Stimulated activated naive CD4-positive, alpha-beta T cell treated with Interleukin-2 at 50 U/mL for 16 hours (primary cell): ENCODE results near the gene SEMA5B.

Experiments used
- DNase-seq: peaks from one replicate; lab custom pipeline; 2025; lab: John Stamatoyannopoulos, UW

Gene SEMA5B

GRCh38 chr3:122973893-122974615 lies 53.5 kb downstream of the SEMA5B start:
- no peak for DNase-seq

- DNase-seq = no peak
Observed at GRCh38 chr3:122972141-122972540, 55.4 kb downstream of the SEMA5B start.

- DNase-seq = no peak
Observed at GRCh38 chr3:122969585-122970469, 57.7 kb downstream of the SEMA5B start.

GRCh38 chr3:122967765-122968164 lies 59.8 kb downstream of the SEMA5B start:
- DNase-seq = no peak

GRCh38 chr3:122967356-122967755 lies 60.2 kb downstream of the SEMA5B start:
- no peak for DNase-seq

GRCh38 chr3:122966045-122966444 lies 61.5 kb downstream of the SEMA5B start:
- DNase-seq = no peak

- DNase-seq = no peak
Observed at GRCh38 chr3:122964811-122965210, 62.8 kb downstream of the SEMA5B start.

- no peak for DNase-seq
Observed at GRCh38 chr3:122962149-122962548, 65.4 kb downstream of the SEMA5B start.

- no peak for DNase-seq
Observed at GRCh38 chr3:122961146-122961545, 66.4 kb downstream of the SEMA5B start.

- no peak for DNase-seq
Observed at GRCh38 chr3:122960652-122961051, 66.9 kb downstream of the SEMA5B start.

- no peak for DNase-seq
Observed at GRCh38 chr3:122959339-122959738, 68.2 kb downstream of the SEMA5B start.

GRCh38 chr3:122957707-122958689 lies 69.6 kb downstream of the SEMA5B start:
- no peak for DNase-seq

- no peak for DNase-seq
Observed at GRCh38 chr3:122956693-122957455, 70.7 kb downstream of the SEMA5B start.

- no peak for DNase-seq
Observed at GRCh38 chr3:122955916-122956692, 71.5 kb downstream of the SEMA5B start.

GRCh38 chr3:122952520-122952919 lies 75.0 kb downstream of the SEMA5B start:
- no peak for DNase-seq

- no peak for DNase-seq
Observed at GRCh38 chr3:122948408-122948807, 79.2 kb downstream of the SEMA5B start.

- DNase-seq = no peak
Observed at GRCh38 chr3:122947738-122948137, 79.8 kb downstream of the SEMA5B start.

GRCh38 chr3:122947196-122947595 lies 80.4 kb downstream of the SEMA5B start:
- no peak for DNase-seq

GRCh38 chr3:122946185-122946584 lies 81.4 kb downstream of the SEMA5B start:
- no peak for DNase-seq

GRCh38 chr3:122945230-122945629 lies 82.3 kb downstream of the SEMA5B start:
- DNase-seq = no peak
